B cell (primary cell): ENCODE results near the gene TMED10.

Source experiments
- CTCF ChIP-seq: fragments of 200-600 bp; IDR thresholded peaks from one replicate; pipeline ENCODE4 v1.8.0; 2022; ENCODE audit warnings: antibody characterized with exemption, mild to moderate bottlenecking
- EZH2 ChIP-seq: IDR thresholded peaks from 2 replicates; pipeline ENCODE4 v1.6.1; 2012; ENCODE audit warnings: borderline replicate concordance, low read depth, mild to moderate bottlenecking, moderate library complexity, low read length; ENCODE audit not compliant: insufficient read depth, poor library complexity, severe bottlenecking

- TF ChIP-seq CTCF (no peak), EZH2 (no peak)
Measured at GRCh38 chr14:75084513-75084912, 91.9 kb downstream of the TMED10 start.
